ENCODE measurements around the gene TMEM181. TPM values are rescaled to one million over a fixed set of nuclear protein-coding genes. Genes with fewer than 3 reads are reported as not detected.

Gene TMEM181
- total and polyA plus RNA-seq, 2 of the 13 experiments (the other 11 are each of a cell fraction or from before 2014, with no cell fraction given) = 59.1 to 108 TPM

GRCh38 chr6:158536084-158536890, 23.6 kb upstream of the TMEM181 start (continued):
- no peak for TF ChIP-seq ZNF512 (CRISPR knock-in tag; IDR thresholded peaks at IDR 0.05)
- TF ChIP-seq RBM22 (optimal IDR thresholded peaks at IDR 0.05; ENCODE audit: low read length) = no peak
- peak; percentile 77 for TF ChIP-seq AGO2 (optimal IDR thresholded peaks at IDR 0.05; ENCODE audit: low read depth, low read length)
- TF ChIP-seq AKNA (CRISPR knock-in tag; IDR thresholded peaks at IDR 0.05; ENCODE audit: borderline replicate concordance) = peak; percentile 98
- TF ChIP-seq ZNF354B (CRISPR knock-in tag; IDR thresholded peaks at IDR 0.05) = peak; percentile 98
- TF ChIP-seq DNMT1 (CRISPR knock-in tag; IDR thresholded peaks at IDR 0.05) = no peak
- peak; percentile 34; the same call in 1 of the 2 replicates for TF ChIP-seq KDM5A (IDR thresholded peaks at IDR 0.05; ENCODE audit: borderline replicate concordance, low read length)
- TF ChIP-seq REL (CRISPR knock-in tag; conservative IDR thresholded peaks at IDR 0.05) = peak; percentile 81; the same call in 1 of the 2 replicates
- peak; percentile 53; the same call in 1 of the 2 replicates for TF ChIP-seq MEIS1 (CRISPR knock-in tag; IDR thresholded peaks at IDR 0.05; ENCODE audit: borderline replicate concordance)
- TF ChIP-seq NFE2L2 (IDR thresholded peaks at IDR 0.05; ENCODE audit: low read length) = no peak
- TF ChIP-seq MXD1 (CRISPR knock-in tag; IDR thresholded peaks at IDR 0.05) = peak; percentile 86
- 0 out of 2 replicates have a peak, but pooled peaks have one; percentile 17 for TF ChIP-seq ZKSCAN5 (CRISPR knock-in tag; IDR thresholded peaks at IDR 0.05)
- TF ChIP-seq ZNF629 (CRISPR knock-in tag; conservative IDR thresholded peaks at IDR 0.05) = peak; percentile 32
- TF ChIP-seq ZNF773 (CRISPR knock-in tag; IDR thresholded peaks at IDR 0.05; ENCODE audit: borderline replicate concordance) = peak; percentile 98
- TF ChIP-seq ZNF281 (CRISPR knock-in tag; IDR thresholded peaks at IDR 0.05; ENCODE audit: borderline replicate concordance) = peak; percentile 75
- 0 out of 2 replicates have a peak, but pooled peaks have one; percentile 89 for TF ChIP-seq ZFAT (CRISPR knock-in tag; conservative IDR thresholded peaks at IDR 0.05)
- peak; percentile 75 for TF ChIP-seq TEAD3 (CRISPR knock-in tag; optimal IDR thresholded peaks at IDR 0.05; ENCODE audit: borderline replicate concordance)
- TF ChIP-seq SIX1 (CRISPR knock-in tag; IDR thresholded peaks at IDR 0.05; ENCODE audit: borderline replicate concordance) = peak; percentile 87
- no peak; the same call in 1 of the 2 replicates for TF ChIP-seq ZFP41 (CRISPR knock-in tag; IDR thresholded peaks at IDR 0.05; ENCODE audit: borderline replicate concordance)

All from HepG2 (cell line).